GM12864 (cell line): ENCODE measurements around the gene DYNLL2.

ENCODE experiments used
- DNase-seq: peaks from one replicate; pipeline ENCODE4 v3.0.0-alpha.2; 2011; ENCODE audit warnings: low read depth
- H3K4me3 ChIP-seq: 2 replicates; pipeline ENCODE4 v1.5.1; 2011; ENCODE audit warnings: mild to moderate bottlenecking, low read depth, low read length, control low read depth
- CTCF ChIP-seq: IDR thresholded peaks from 2 replicates; pipeline ENCODE4 v1.5.1; 2011; ENCODE audit warnings: low read depth, mild to moderate bottlenecking, moderate library complexity, low read length, control low read depth, inconsistent platforms; ENCODE audit errors: missing control alignments

DYNLL2 gene

GRCh38 chr17:58105093-58105492 is 21.9 kb downstream of the DYNLL2 start:
- DNase-seq = no peak
- no peak for TF ChIP-seq CTCF
- no peak overlapping the region for H3K4me3 ChIP-seq

- DNase-seq = no peak
- no peak for TF ChIP-seq CTCF
Observed at GRCh38 chr17:58107306-58107705, 24.1 kb downstream of the DYNLL2 start.

GRCh38 chr17:58109197-58109596 is 26.0 kb downstream of the DYNLL2 start:
- no peak for DNase-seq
- no peak overlapping the region for H3K4me3 ChIP-seq
- no peak for TF ChIP-seq CTCF

More at GRCh38 chr17:58107306-58107705, 24.1 kb downstream of the DYNLL2 start:
- H3K4me3 ChIP-seq = no peak overlapping the region

GRCh38 chr17:58110012-58110411 is 26.8 kb downstream of the DYNLL2 start:
- no peak overlapping the region for H3K4me3 ChIP-seq
- DNase-seq = no peak
- no peak for TF ChIP-seq CTCF

GRCh38 chr17:58111676-58112075 is 28.5 kb downstream of the DYNLL2 start:
- TF ChIP-seq CTCF = no peak
- DNase-seq = no peak
- no peak overlapping the region for H3K4me3 ChIP-seq

GRCh38 chr17:58112970-58113631 is 29.9 kb downstream of the DYNLL2 start:
- DNase-seq = peak; percentile 36
- no peak overlapping the region for H3K4me3 ChIP-seq
- TF ChIP-seq CTCF = peak; percentile 94

- TF ChIP-seq CTCF = no peak
- H3K4me3 ChIP-seq = no peak overlapping the region
- DNase-seq = no peak
Observed at GRCh38 chr17:58113947-58114346, 30.7 kb downstream of the DYNLL2 start.
